ENCODE results near the gene ANXA6. TPM values are rescaled to one million over a fixed set of nuclear protein-coding genes. Genes with fewer than 3 reads are reported as not detected.

The ANXA6 gene
- polyA plus RNA-seq, 1 of the 3 experiments (the other 2 are of a cell fraction), result 87.5 TPM

DNA sequence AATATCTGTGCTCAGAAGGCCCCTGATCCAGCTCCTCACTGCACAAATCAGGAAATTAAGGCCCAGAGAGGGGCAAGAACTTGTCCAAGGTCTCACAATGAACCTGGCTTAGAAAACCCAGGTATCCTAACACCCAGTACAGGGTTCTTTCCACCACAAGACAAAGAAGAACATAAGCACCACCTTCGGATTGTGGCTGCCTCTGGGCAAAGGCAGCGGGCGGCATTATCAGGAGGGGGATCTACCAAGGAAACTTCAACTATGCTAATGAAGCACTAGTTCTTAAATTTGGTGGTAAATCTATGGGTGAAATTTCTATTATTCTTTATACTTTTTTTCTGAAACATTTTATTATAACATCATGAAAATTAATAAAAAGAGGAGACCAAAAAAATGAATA lies 17.9 kb downstream of the ANXA6 start:
- Histone ChIP-seq H3K36me3 (replicated peaks in 1 of 2; ENCODE audit: control insufficient read depth in 1 of 2, insufficient read depth in 2 of 2, low read length in 1 of 2) (peaks cover 14 to 53% of the 10 kb centered on the region in 2 experiments), H4K20me1 (ENCODE audit: insufficient read depth) (no peaks in the 10 kb centered on the region; the same call in 1 of the 2 replicates), H3K9ac (no peak overlapping the region)

DNA sequence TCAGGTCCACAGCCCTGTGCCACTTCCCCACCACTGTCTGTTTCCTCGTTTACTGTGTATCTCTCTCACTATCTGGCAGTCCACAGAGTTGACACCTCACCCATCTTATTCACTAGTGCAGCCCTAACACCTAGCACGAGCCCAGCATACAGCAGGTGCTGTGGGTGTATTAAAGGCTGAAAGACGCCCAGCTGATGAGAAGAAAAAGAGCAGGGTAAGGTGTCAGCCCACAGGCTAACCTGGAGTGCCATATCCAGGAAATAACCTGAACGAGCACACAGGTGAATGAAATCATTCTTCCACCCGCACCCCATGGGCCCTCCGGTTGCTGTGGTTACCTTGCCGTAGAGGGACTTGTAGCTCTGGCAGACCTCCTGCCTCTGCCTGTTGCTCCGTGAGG lies 18.6 kb downstream of the ANXA6 start:
- no peaks in the 10 kb centered on the region for H3K4me1 ChIP-seq (ENCODE audit: control insufficient read depth in 1 of 2, insufficient read depth in 2 of 2, low read depth in 1 of 2, low read length in 1 of 2)
- H3F3A ChIP-seq (replicated peaks; ENCODE audit: insufficient read depth), result no peaks in the 10 kb centered on the region
- H3K4me2 ChIP-seq, result no peak overlapping the region
- H3K9me2 ChIP-seq, result no peaks in the 10 kb centered on the region
- no peak overlapping the region for H2AFZ ChIP-seq (ENCODE audit: low read depth)
- CTCF ChIA-PET, result interaction anchor here (0.7 to 32.5 kb wide), 6 partner anchors 10 to 87 kb away, joined by 3 to 540 read pairs (median 5); no protein-coding TSS in a partner anchor
- no peak for TF ChIP-seq ELF1 (IDR thresholded peaks at IDR 0.05)
- TF ChIP-seq RCOR1 (IDR thresholded peaks at IDR 0.05; ENCODE audit: low read length), result no peak
- WGBS (ENCODE audit: low lambda C conversion rate), result 95% methylated on average over 8 of the region's 8 CpGs
- no peak overlapping the region for H3K27ac ChIP-seq (ENCODE audit: low read depth in 2 of 2, low read length in 1 of 2)
- no peak overlapping the region for H3K4me3 ChIP-seq (ENCODE audit: low read depth in 2 of 2, low read length in 1 of 2)
- peaks cover 18 to 56% of the 10 kb centered on the region in 2 experiments for H3K36me3 ChIP-seq (replicated peaks in 1 of 2; ENCODE audit: control insufficient read depth in 1 of 2, insufficient read depth in 2 of 2, low read length in 1 of 2)
- no peak overlapping the region for H3K9ac ChIP-seq
- POLR2A ChIA-PET, result no interaction called here
- DNase-seq, result no peak
- H4K20me1 ChIP-seq (ENCODE audit: insufficient read depth), result no peaks in the 10 kb centered on the region; the same call in 1 of the 2 replicates
- H3K9me3 ChIP-seq, result no peaks in the 10 kb centered on the region
- peaks cover 5% of the 10 kb centered on the region; the same call in 1 of the 2 replicates for H3K79me2 ChIP-seq (ENCODE audit: insufficient read depth)
- H3K27me3 ChIP-seq (ENCODE audit: insufficient read depth), result no peaks in the 10 kb centered on the region

More for the DNA sequence above, 17.9 kb downstream of the ANXA6 start:
- H3K79me2 ChIP-seq (ENCODE audit: insufficient read depth), result peaks cover 8% of the 10 kb centered on the region; the same call in 1 of the 2 replicates
- no peaks in the 10 kb centered on the region for H3F3A ChIP-seq (replicated peaks; ENCODE audit: insufficient read depth)
- no peak overlapping the region for H3K4me2 ChIP-seq
- no peaks in the 10 kb centered on the region for H3K9me2 ChIP-seq
- 96% methylated on average over 3 of the region's 3 CpGs for WGBS (ENCODE audit: low lambda C conversion rate)
- POLR2A ChIA-PET, result no interaction called here
- no peak for DNase-seq
- CTCF ChIA-PET, result interaction anchor here (0.7 to 32.5 kb wide), 6 partner anchors 11 to 88 kb away, joined by 3 to 540 read pairs (median 5); no protein-coding TSS in a partner anchor
- H3K4me1 ChIP-seq (ENCODE audit: control insufficient read depth in 1 of 2, insufficient read depth in 2 of 2, low read depth in 1 of 2, low read length in 1 of 2), result no peaks in the 10 kb centered on the region
- no peaks in the 10 kb centered on the region for H3K9me3 ChIP-seq
- H2AFZ ChIP-seq (ENCODE audit: low read depth), result no peak overlapping the region
- no peak overlapping the region for H3K4me3 ChIP-seq (ENCODE audit: low read depth in 2 of 2, low read length in 1 of 2)
- TF ChIP-seq GATA2 (CRISPR knock-in tag; IDR thresholded peaks at IDR 0.05), result no peak
- TF ChIP-seq NRF1 (IDR thresholded peaks at IDR 0.05; ENCODE audit: low read depth, low read length), result no peak
- TF ChIP-seq, protein P1, sequence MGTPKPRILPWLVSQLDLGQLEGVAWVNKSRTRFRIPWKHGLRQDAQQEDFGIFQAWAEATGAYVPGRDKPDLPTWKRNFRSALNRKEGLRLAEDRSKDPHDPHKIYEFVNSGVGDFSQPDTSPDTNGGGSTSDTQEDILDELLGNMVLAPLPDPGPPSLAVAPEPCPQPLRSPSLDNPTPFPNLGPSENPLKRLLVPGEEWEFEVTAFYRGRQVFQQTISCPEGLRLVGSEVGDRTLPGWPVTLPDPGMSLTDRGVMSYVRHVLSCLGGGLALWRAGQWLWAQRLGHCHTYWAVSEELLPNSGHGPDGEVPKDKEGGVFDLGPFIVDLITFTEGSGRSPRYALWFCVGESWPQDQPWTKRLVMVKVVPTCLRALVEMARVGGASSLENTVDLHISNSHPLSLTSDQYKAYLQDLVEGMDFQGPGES (IDR thresholded peaks at IDR 0.05; ENCODE audit: low read depth, low read length), result no peak
- TF ChIP-seq, protein P2, sequence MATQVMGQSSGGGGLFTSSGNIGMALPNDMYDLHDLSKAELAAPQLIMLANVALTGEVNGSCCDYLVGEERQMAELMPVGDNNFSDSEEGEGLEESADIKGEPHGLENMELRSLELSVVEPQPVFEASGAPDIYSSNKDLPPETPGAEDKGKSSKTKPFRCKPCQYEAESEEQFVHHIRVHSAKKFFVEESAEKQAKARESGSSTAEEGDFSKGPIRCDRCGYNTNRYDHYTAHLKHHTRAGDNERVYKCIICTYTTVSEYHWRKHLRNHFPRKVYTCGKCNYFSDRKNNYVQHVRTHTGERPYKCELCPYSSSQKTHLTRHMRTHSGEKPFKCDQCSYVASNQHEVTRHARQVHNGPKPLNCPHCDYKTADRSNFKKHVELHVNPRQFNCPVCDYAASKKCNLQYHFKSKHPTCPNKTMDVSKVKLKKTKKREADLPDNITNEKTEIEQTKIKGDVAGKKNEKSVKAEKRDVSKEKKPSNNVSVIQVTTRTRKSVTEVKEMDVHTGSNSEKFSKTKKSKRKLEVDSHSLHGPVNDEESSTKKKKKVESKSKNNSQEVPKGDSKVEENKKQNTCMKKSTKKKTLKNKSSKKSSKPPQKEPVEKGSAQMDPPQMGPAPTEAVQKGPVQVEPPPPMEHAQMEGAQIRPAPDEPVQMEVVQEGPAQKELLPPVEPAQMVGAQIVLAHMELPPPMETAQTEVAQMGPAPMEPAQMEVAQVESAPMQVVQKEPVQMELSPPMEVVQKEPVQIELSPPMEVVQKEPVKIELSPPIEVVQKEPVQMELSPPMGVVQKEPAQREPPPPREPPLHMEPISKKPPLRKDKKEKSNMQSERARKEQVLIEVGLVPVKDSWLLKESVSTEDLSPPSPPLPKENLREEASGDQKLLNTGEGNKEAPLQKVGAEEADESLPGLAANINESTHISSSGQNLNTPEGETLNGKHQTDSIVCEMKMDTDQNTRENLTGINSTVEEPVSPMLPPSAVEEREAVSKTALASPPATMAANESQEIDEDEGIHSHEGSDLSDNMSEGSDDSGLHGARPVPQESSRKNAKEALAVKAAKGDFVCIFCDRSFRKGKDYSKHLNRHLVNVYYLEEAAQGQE (IDR thresholded peaks at IDR 0.05; ENCODE audit: low read depth, low read length), result no peak
- no peaks in the 10 kb centered on the region for H3K27me3 ChIP-seq (ENCODE audit: insufficient read depth)
- H3K27ac ChIP-seq (ENCODE audit: low read depth in 2 of 2, low read length in 1 of 2), result no peak overlapping the region

Data from SK-N-SH (cell line).